Thoracic aorta endothelial cell (primary cell): ENCODE measurements around the gene MSANTD7. TPM values are rescaled to one million over a fixed set of nuclear protein-coding genes. Genes with fewer than 3 reads are reported as not detected.

Source experiments
- total RNA-seq: library from RNA; depleted of rRNA; stranded (reverse); fragments of >200 nt; gene quantifications from 2 replicates; pipeline ENCODE4 v1.2.3, GENCODE V29; 2012

MSANTD7 gene, protein sequence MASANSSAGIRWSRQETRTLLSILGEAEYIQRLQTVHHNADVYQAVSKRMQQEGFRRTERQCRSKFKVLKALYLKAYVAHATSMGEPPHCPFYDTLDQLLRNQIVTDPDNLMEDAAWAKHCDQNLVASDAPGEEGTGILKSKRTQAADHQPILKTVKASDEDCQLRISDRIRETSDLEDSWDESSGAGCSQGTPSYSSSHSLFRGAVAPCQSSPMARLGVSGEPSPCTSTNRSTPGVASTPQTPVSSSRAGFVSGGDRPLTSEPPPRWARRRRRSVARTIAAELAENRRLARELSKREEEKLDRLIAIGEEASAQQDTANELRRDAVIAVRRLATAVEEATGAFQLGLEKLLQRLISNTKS
- 26.2 and 27.7 TPM in 2 replicates for total RNA-seq

DNA sequence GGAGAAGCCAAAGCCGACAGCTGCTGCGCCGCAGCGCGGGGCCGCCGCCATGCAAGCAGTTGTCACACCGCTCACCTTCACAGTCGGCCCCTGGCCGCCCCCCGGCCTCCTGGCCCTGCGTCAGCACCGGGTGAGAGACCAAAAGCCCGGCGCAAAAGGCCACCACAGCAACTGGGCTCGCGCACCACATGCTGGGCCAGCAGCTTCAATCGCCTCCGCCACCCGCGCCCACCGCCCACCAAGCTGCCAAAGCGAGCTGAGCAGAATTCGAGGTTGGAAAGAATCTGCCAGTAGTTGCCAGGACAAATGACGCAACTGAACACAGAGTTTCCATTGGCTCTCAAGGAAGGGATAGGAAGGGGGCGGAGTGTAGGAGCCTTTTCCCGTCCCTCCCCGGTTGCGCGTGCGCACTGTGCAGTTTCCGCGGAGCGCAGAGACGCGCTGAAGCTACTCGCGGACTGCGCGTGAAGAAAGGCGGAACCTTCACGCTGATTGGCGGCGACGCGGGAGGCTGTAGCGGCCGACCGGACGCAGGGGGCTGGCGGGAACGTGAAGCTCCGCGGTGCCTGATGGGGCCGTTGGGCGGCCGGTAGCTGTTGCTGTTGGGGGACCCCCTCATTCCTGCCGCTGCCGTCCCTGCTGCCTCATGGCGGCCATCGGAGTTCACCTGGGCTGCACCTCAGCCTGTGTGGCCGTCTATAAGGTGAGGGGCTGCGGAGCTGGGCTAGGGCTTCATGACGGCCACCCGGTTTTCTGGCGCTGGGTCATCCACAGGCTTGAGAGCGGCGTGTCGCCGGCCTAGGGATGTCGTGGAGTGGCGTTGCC lies at the start of gene MSANTD7, which contains the start of the genes CDNF and HSPA14:
MSANTD7 (plus strand) TSS at position 550 of the 825 bp plus-strand sequence. CDS start 3,979 bp downstream, outside the sequence.
CDNF (minus strand) TSS at position 281 of the 825 bp plus-strand sequence; CDS start at position 190, 91 bp downstream.
HSPA14 (plus strand) TSS at position 550 of the 825 bp plus-strand sequence; CDS start at position 647, 97 bp downstream.

DNA sequence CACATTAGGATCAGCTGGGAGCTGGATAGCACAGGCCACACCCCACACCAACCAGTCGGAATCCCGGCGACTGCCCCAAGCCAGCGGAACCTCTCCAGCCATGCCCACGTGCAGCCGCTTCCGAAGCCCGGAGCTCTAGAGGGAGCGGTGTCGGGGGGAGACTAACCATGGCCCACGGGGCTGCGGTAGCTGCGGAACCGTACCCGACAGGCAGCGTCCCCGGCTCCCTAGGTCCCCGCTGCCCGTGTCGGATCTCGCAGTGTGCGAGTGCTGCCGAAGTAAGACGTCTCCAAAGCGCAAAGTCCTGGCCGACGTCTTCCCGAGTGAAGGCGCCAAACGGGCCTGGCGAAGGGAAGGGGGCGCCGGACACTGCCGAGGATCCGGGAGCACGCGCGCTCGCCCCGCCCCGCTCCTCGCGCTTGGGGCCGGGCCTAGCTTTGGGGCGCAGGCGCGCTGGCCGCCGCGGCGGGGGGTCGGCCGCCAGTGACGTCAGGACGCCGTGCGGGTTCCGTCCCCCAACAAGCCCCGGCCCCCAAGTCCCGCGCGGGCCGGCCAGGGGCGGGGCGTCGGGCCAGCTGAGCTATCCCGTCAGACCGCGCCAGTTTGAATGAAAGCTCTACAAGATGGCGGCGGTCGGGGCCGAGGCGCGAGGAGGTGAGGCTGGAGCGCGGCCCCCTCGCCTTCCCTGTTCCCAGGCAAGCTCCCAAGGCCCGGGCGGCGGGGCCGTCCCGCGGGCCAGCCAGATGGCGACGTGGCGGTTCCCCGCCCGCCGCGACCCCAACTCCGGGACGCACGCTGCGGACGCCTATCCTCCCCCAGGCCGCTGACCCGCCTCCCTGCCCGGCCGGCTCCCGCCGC lies 40.4 kb downstream of the MSANTD7 start, which contains the start of gene SUV39H2:
SUV39H2 (plus strand) TSS at position 601 of the 858 bp plus-strand sequence; CDS start at position 624, 23 bp downstream.

Other genes starting within 250 kb of the MSANTD7 start
- gene FAM107B, start 63.4 kb upstream of the MSANTD7 start, total RNA-seq, result 338 and 405 TPM in 2 replicates
- 0.65 and 1.1 TPM in 2 replicates for gene CDNF, start 269 bp upstream of the MSANTD7 start, total RNA-seq
- gene HSPA14, start within 50 bp of the MSANTD7 start, total RNA-seq, result 25.5 and 27.7 TPM in 2 replicates
- gene SUV39H2, start 40.6 kb downstream of the MSANTD7 start, total RNA-seq, result 36.7 and 40.5 TPM in 2 replicates
- gene DCLRE1C, start 115.8 kb downstream of the MSANTD7 start, total RNA-seq, result 11.8 and 19.3 TPM in 2 replicates
- gene MEIG1, start 121.1 kb downstream of the MSANTD7 start, total RNA-seq, result 1.1 TPM in 1 of 2 replicates, not detected in the other
- not detected in 2 replicates for gene OLAH, start 205.6 kb downstream of the MSANTD7 start, total RNA-seq